Measurements from ENCODE around the gene DCC. TPM values are rescaled to one million over a fixed set of nuclear protein-coding genes. Genes with fewer than 3 reads are reported as not detected.

DCC gene
- total and polyA plus RNA-seq, 2 of the 8 experiments (the other 6 are each of a cell fraction or from before 2014, with no cell fraction given), result 0.14 to 1.4 TPM

DNA sequence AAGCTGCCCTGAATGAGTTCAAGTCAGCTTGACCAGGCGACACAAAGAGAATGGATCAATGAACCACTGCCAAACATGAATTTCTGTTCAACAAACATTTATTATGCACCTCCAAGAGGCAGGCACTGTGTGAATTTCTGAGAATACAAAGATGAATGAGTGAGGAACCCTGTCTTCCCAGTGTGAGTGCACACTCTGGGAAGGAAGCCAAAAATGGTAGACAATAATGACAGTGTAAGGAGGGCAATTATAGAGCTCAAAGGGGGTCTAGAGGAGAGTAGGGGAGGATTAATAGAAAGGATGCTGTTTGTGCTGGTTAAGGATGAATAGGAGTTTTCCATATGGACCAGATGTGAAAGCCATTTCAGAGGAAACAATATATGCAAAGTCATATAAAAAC lies 213.4 kb downstream of the DCC start:
- Histone ChIP-seq H3K79me2 (ENCODE audit: control insufficient read depth in 1 of 2, insufficient read depth in 2 of 2, low read length in 2 of 2) (no peaks in the 10 kb centered on the region), H3K4me1 (replicated peaks in 1 of 4; ENCODE audit: control insufficient read depth in 3 of 4, insufficient read depth in 4 of 4, low read length in 3 of 4) (no peaks in the 10 kb centered on the region), H2BK15ac (ENCODE audit: low read length) (no peak overlapping the region), H3K23ac (ENCODE audit: insufficient read length) (no peak overlapping the region), H2BK12ac (ENCODE audit: low read depth, low read length) (no peak overlapping the region), H4K5ac (ENCODE audit: insufficient read length, low read depth, low read length) (no peak overlapping the region), H3K56ac (replicated peaks; ENCODE audit: insufficient read length, low read depth, low read length) (no peak overlapping the region), H2BK5ac (ENCODE audit: low read depth, low read length) (no peak overlapping the region), H3K14ac (ENCODE audit: insufficient read length) (no peak overlapping the region), H4K91ac (replicated peaks; ENCODE audit: insufficient read length, low read length) (no peak overlapping the region), H3K4me2 (ENCODE audit: insufficient read depth in 1 of 2, low read depth in 2 of 2, low read length in 2 of 2) (no peak overlapping the region), H4K8ac (ENCODE audit: extremely low read depth, insufficient read depth, low read length) (no peak overlapping the region), H3K4ac (replicated peaks; ENCODE audit: insufficient read length, low read depth, low read length) (no peak overlapping the region), H3K9ac (replicated peaks in 1 of 4; ENCODE audit: extremely low read depth in 1 of 4, low read depth in 3 of 4, low read length in 3 of 4) (no peak overlapping the region), H2BK20ac (ENCODE audit: low read length) (no peak overlapping the region), H2BK120ac (replicated peaks; ENCODE audit: low read depth, low read length) (no peak overlapping the region), H3K27me3 (replicated peaks in 1 of 4; ENCODE audit: control insufficient read depth in 3 of 4, extremely low read depth in 1 of 4, insufficient read depth in 3 of 4, low read length in 3 of 4) (no peaks in the 10 kb centered on the region), H3K27ac (ENCODE audit: low read depth, low read length) (no peak overlapping the region), H3K79me1 (ENCODE audit: low read depth, low read length) (no peaks in the 10 kb centered on the region), H2AFZ (ENCODE audit: low read length) (no peak overlapping the region; the same call in 1 of the 2 replicates), H3K9me3 (ENCODE audit: insufficient read depth in 2 of 2, low read depth in 1 of 2, low read length in 1 of 2) (no peaks in the 10 kb centered on the region), H3K18ac (ENCODE audit: extremely low read depth, low read length) (no peak overlapping the region), H4K20me1 (replicated peaks in 1 of 2; ENCODE audit: control insufficient read depth in 1 of 2, insufficient read depth in 2 of 2, low read length in 2 of 2) (peaks cover 0 to 2% of the 10 kb centered on the region in 2 experiments), H3K36me3 (ENCODE audit: control insufficient read depth in 2 of 4, insufficient read depth in 4 of 4, low read length in 3 of 4) (no peaks in the 10 kb centered on the region), H2AK5ac (ENCODE audit: low read depth, low read length) (no peak overlapping the region), H3K23me2 (ENCODE audit: low read depth, low read length) (no peaks in the 10 kb centered on the region; the same call in 1 of the 2 replicates), H3K4me3 (ENCODE audit: extremely low read depth in 1 of 4, insufficient read depth in 2 of 4, low read depth in 3 of 4, low read length in 4 of 4) (no peak overlapping the region)
- FAIRE-seq (no peak), DNase-seq (ENCODE audit: low read depth in 1 of 2, low spot score in 2 of 2) (no peak)
- CTCF ChIA-PET (ENCODE audit: partially characterized antibody), result interaction anchor here (0.7 kb wide), 1 partner anchor 24 kb away, joined by 3 read pairs; no protein-coding TSS in a partner anchor
- TF ChIP-seq TAF1 (IDR thresholded peaks at IDR 0.05; ENCODE audit: low read depth, low read length), result no peak
- TF ChIP-seq HDAC6 (IDR thresholded peaks at IDR 0.05; ENCODE audit: low read depth, low read length), result no peak
- TF ChIP-seq KDM4A (IDR thresholded peaks at IDR 0.05; ENCODE audit: low read depth, low read length, severe bottlenecking), result no peak
- TF ChIP-seq SIRT6 (IDR thresholded peaks at IDR 0.05; ENCODE audit: low read length), result no peak
- TF ChIP-seq TEAD4 (IDR thresholded peaks at IDR 0.05; ENCODE audit: low read depth, low read length), result no peak
- no peak for TF ChIP-seq BCL11A (IDR thresholded peaks at IDR 0.05; ENCODE audit: low read depth in 2 of 2, low read length in 2 of 2)
- no peak for TF ChIP-seq PHF8 (conservative IDR thresholded peaks at IDR 0.05; ENCODE audit: low read depth, low read length)
- TF ChIP-seq, protein P1, sequence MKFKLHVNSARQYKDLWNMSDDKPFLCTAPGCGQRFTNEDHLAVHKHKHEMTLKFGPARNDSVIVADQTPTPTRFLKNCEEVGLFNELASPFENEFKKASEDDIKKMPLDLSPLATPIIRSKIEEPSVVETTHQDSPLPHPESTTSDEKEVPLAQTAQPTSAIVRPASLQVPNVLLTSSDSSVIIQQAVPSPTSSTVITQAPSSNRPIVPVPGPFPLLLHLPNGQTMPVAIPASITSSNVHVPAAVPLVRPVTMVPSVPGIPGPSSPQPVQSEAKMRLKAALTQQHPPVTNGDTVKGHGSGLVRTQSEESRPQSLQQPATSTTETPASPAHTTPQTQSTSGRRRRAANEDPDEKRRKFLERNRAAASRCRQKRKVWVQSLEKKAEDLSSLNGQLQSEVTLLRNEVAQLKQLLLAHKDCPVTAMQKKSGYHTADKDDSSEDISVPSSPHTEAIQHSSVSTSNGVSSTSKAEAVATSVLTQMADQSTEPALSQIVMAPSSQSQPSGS (IDR thresholded peaks at IDR 0.05; ENCODE audit: low read length), result no peak
- TF ChIP-seq TCF12 (IDR thresholded peaks at IDR 0.05; ENCODE audit: low read depth, low read length), result no peak
- no peak for TF ChIP-seq SIX5 (IDR thresholded peaks at IDR 0.05; ENCODE audit: low read depth, low read length)
- no peak for TF ChIP-seq NRF1 (IDR thresholded peaks at IDR 0.05; ENCODE audit: low read depth, low read length)
- POLR2A ChIA-PET (ENCODE audit: partially characterized antibody), result no interaction called here
- WGBS, 2 experiments (ENCODE audit: extremely low coverage in 1 of 2, insufficient coverage in 1 of 2, insufficient read length in 1 of 2, insufficient replicate concordance in 2 of 2, low coverage in 1 of 2, low lambda C conversion rate in 2 of 2, missing lambda C conversion rate in 1 of 2), result 89% methylated on average over 1 of the region's 1 CpG; no CpG with 5 or more reads in 1 of the 2 experiments

All from H1 (cell line).